ENCODE data around the gene NOL12. TPM values are rescaled to one million over a fixed set of nuclear protein-coding genes. Genes with fewer than 3 reads are reported as not detected.

Gene NOL12
- total RNA-seq, 1 experiment from 2014 or later, result 30.4 TPM

- no peak for DNase-seq
- no peak overlapping the region for H2BK12ac ChIP-seq (ENCODE audit: insufficient read length, low read depth, low read length)
- H2AK5ac ChIP-seq (ENCODE audit: insufficient read length, low read length), result no peak overlapping the region
- H3K23ac ChIP-seq (ENCODE audit: insufficient read length, low read depth, low read length), result no peak overlapping the region
- no peak overlapping the region for H3K18ac ChIP-seq (ENCODE audit: insufficient read length, low read depth, low read length)
- H2BK120ac ChIP-seq (ENCODE audit: low read depth, low read length, poor library complexity, severe bottlenecking), result no peak overlapping the region
- H3T11ph ChIP-seq (ENCODE audit: low read length), result no peak overlapping the region
- H2BK5ac ChIP-seq (ENCODE audit: insufficient read length, low read length), result no peak overlapping the region
- peaks cover 5 to 24% of the 10 kb centered on the region in 2 experiments for H3K4me1 Mint-ChIP-seq
- H3K4me2 ChIP-seq (ENCODE audit: insufficient read depth, insufficient read length, low read length), result peak overlapping the region; percentile 76
- H3K4me3 Mint-ChIP-seq, result peak overlapping the region; percentile 60 to 73
- no peaks in the 10 kb centered on the region for H4K20me1 ChIP-seq (ENCODE audit: control insufficient read depth, insufficient read depth, insufficient read length)
- H4K5ac ChIP-seq (ENCODE audit: insufficient read length, low read depth, low read length), result no peak overlapping the region
- no peaks in the 10 kb centered on the region for H3K9me3 Mint-ChIP-seq
- no peaks in the 10 kb centered on the region; a peak in 1 of 7 replicates for H3K36me3 Mint-ChIP-seq (ENCODE audit: insufficient read depth in 1 of 3, low read depth in 3 of 3)
- H3K27ac Mint-ChIP-seq, result peak overlapping the region in 2 of 3 experiments; percentile 61 to 89; a peak in 3 of 7 replicates
- no peak overlapping the region for H3K27ac ChIP-seq (ENCODE audit: insufficient read length, low read depth, low read length)
- H3K79me1 ChIP-seq (ENCODE audit: insufficient read depth, low read depth, low read length, poor library complexity, severe bottlenecking), result no peaks in the 10 kb centered on the region
- no peak overlapping the region for H4K91ac ChIP-seq (ENCODE audit: insufficient read length, low read depth, low read length)
- H3K9ac ChIP-seq (ENCODE audit: extremely low read depth, insufficient read length, low read length), result peak overlapping the region; percentile 24
- H3K56ac ChIP-seq (ENCODE audit: insufficient read length, low read depth, low read length), result no peak overlapping the region
- no peaks in the 10 kb centered on the region for H3K79me2 ChIP-seq (ENCODE audit: insufficient read depth, low read length)
- TF ChIP-seq CTCF (conservative IDR thresholded peaks at IDR 0.05), result no peak
- no peaks in the 10 kb centered on the region for H3K9me3 ChIP-seq (ENCODE audit: control insufficient read depth, low read depth, low read length)
- no peaks in the 10 kb centered on the region for H3K27me3 ChIP-seq (ENCODE audit: insufficient read depth, low read length)
- peaks cover 6% of the 10 kb centered on the region for H3K27me3 Mint-ChIP-seq (ENCODE audit: low read depth)
- no peak overlapping the region for H3K14ac ChIP-seq (ENCODE audit: insufficient read depth, low read length)
- H3K4me1 ChIP-seq (ENCODE audit: insufficient read depth, low read length), result no peaks in the 10 kb centered on the region
- H2BK20ac ChIP-seq (ENCODE audit: low read depth, low read length, poor library complexity, severe bottlenecking), result no peak overlapping the region
- no peak overlapping the region for H2BK15ac ChIP-seq (ENCODE audit: low read depth, low read length)
- no peak overlapping the region for H4K8ac ChIP-seq (replicated peaks; ENCODE audit: insufficient read length, low read depth, low read length)
- WGBS (ENCODE audit: extremely low coverage, insufficient read length, low lambda C conversion rate), result no CpG with 5 or more reads among the region's 15 CpGs
- H2AFZ ChIP-seq (ENCODE audit: low read length), result no peak overlapping the region
- H3K23me2 ChIP-seq (ENCODE audit: insufficient read length, low read depth, low read length, poor library complexity, severe bottlenecking), result peaks cover 3% of the 10 kb centered on the region
- no peak overlapping the region for H3K4ac ChIP-seq (ENCODE audit: low read depth, low read length)
Measured at GRCh38 chr22:37677493-37677974, 8.6 kb upstream of the NOL12 start.

Data from H9 (cell line).